ENCODE data around the gene HACD4. TPM values are rescaled to one million over a fixed set of nuclear protein-coding genes. Genes with fewer than 3 reads are reported as not detected.

The HACD4 gene
- total and polyA plus RNA-seq, 9 of the 15 experiments (the other 6 are each of a cell fraction or from before 2014, with no cell fraction given) = 0.02 TPM; not detected in 8

- no TSS peak for BruUV-seq (replicated peaks)
- Histone ChIP-seq H3K79me2 (ENCODE audit: control insufficient read depth, insufficient read depth, low read length) (no peaks in the 10 kb centered on the region), H2AFZ (ENCODE audit: low read depth, low read length) (no peak overlapping the region), H3K9me1 (ENCODE audit: control insufficient read depth, insufficient read depth, low read length) (no peaks in the 10 kb centered on the region), H3K4me2 (ENCODE audit: insufficient read depth, low read length) (no peak overlapping the region), H3K9me3 (replicated peaks; ENCODE audit: control insufficient read depth, insufficient read depth, low read depth, low read length) (no peaks in the 10 kb centered on the region), H3K36me3 (ENCODE audit: control insufficient read depth, insufficient read depth, low read length) (no peaks in the 10 kb centered on the region), H3K4me3 (no peak overlapping the region), H3K27ac (ENCODE audit: extremely low read depth, low read depth, low read length) (no peak overlapping the region), H3K4me1 (replicated peaks in 1 of 2; ENCODE audit: control insufficient read depth in 2 of 2, insufficient read depth in 2 of 2, low read length in 2 of 2) (no peaks in the 10 kb centered on the region), H4K20me1 (replicated peaks; ENCODE audit: control insufficient read depth, insufficient read depth, low read length) (no peaks in the 10 kb centered on the region), H3K9ac (ENCODE audit: insufficient read depth in 1 of 2, low read depth in 2 of 2, low read length in 2 of 2) (no peak overlapping the region), H3K27me3 (ENCODE audit: control insufficient read depth in 2 of 2, insufficient read depth in 2 of 2, low read length in 2 of 2) (no peaks in the 10 kb centered on the region)
- no peak for FAIRE-seq
- no peak for DNase-seq (ENCODE audit: extremely low read depth in 1 of 4, low spot score in 3 of 4)
- no peak for ATAC-seq
- intact Hi-C loops (cut with micrococcal nuclease) (no loop called here), in situ Hi-C loops (cut with MboI) (no loop called here)
- WGBS (ENCODE audit: insufficient coverage, low coverage, missing lambda C conversion rate) = no CpG with 5 or more reads among the region's 3 CpGs
- POLR2A ChIA-PET = no interaction called here
- CTCF ChIA-PET (ENCODE audit: low intra/inter-chr PET ratio) = no interaction called here
- TF ChIP-seq PBX2 (CRISPR knock-in tag; IDR thresholded peaks at IDR 0.05; ENCODE audit: low read depth) = no peak
- TF ChIP-seq PBX2 (tag; conservative IDR thresholded peaks at IDR 0.05; ENCODE audit: low read depth) = no peak
- TF ChIP-seq, protein P1, sequence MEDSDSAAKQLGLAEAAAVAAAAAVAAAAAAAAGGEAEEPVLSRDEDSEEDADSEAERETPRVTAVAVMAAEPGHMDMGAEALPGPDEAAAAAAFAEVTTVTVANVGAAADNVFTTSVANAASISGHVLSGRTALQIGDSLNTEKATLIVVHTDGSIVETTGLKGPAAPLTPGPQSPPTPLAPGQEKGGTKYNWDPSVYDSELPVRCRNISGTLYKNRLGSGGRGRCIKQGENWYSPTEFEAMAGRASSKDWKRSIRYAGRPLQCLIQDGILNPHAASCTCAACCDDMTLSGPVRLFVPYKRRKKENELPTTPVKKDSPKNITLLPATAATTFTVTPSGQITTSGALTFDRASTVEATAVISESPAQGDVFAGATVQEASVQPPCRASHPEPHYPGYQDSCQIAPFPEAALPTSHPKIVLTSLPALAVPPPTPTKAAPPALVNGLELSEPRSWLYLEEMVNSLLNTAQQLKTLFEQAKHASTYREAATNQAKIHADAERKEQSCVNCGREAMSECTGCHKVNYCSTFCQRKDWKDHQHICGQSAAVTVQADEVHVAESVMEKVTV (CRISPR knock-in tag; IDR thresholded peaks at IDR 0.05) = no peak
- TF ChIP-seq BACH1 (tag; IDR thresholded peaks at IDR 0.05) = no peak
- TF ChIP-seq RFX5 (IDR thresholded peaks at IDR 0.05; ENCODE audit: low read depth, low read length) = no peak
- TF ChIP-seq, protein P2, sequence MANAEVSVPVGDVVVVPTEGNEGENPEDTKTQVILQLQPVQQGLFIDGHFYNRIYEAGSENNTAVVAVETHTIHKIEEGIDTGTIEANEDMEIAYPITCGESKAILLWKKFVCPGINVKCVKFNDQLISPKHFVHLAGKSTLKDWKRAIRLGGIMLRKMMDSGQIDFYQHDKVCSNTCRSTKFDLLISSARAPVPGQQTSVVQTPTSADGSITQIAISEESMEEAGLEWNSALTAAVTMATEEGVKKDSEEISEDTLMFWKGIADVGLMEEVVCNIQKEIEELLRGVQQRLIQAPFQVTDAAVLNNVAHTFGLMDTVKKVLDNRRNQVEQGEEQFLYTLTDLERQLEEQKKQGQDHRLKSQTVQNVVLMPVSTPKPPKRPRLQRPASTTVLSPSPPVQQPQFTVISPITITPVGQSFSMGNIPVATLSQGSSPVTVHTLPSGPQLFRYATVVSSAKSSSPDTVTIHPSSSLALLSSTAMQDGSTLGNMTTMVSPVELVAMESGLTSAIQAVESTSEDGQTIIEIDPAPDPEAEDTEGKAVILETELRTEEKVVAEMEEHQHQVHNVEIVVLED (CRISPR knock-in tag; IDR thresholded peaks at IDR 0.05) = no peak
- TF ChIP-seq CTBP1 (IDR thresholded peaks at IDR 0.05; ENCODE audit: borderline replicate concordance) = no peak
- TF ChIP-seq ELK3 (CRISPR knock-in tag; IDR thresholded peaks at IDR 0.05) = no peak
- no peak for TF ChIP-seq SMAD1 (IDR thresholded peaks at IDR 0.05; ENCODE audit: low read depth, low read length, partially characterized antibody)
- TF ChIP-seq XRCC5 (IDR thresholded peaks at IDR 0.05; ENCODE audit: low read depth, low read length) = no peak
- TF ChIP-seq MCM7 (IDR thresholded peaks at IDR 0.05) = no peak
- no peak for TF ChIP-seq ZNF184 (CRISPR knock-in tag; IDR thresholded peaks at IDR 0.05)
- TF ChIP-seq ADNP (tag; IDR thresholded peaks at IDR 0.05) = no peak
- no peak for TF ChIP-seq RCOR1 (IDR thresholded peaks at IDR 0.05; ENCODE audit: borderline replicate concordance in 1 of 2, low read depth in 2 of 2, low read length in 2 of 2)
Observed at GRCh38 chr9:21075484-21075883, 44.0 kb upstream of the HACD4 start.
